ENCODE data around the gene ZBTB5. TPM values are rescaled to one million over a fixed set of nuclear protein-coding genes. Genes with fewer than 3 reads are reported as not detected.

ZBTB5 gene
- total RNA-seq, 2 experiments from 2014 or later, result 10.2 TPM

Other genes starting within 250 kb of the ZBTB5 start
- gene GRHPR, start 42.8 kb downstream of the ZBTB5 start, total RNA-seq, result 10 to 100 TPM; 72.8 to 75.6 TPM
- gene POLR1E, start 20.5 kb upstream of the ZBTB5 start, total RNA-seq, result 10 to 100 TPM; 60.7 to 62.9 TPM
- gene FBXO10, start 110.9 kb upstream of the ZBTB5 start, total RNA-seq, result 1 to 10 TPM; 1.0 to 1.1 TPM
- gene TOMM5, start 127.1 kb upstream of the ZBTB5 start, total RNA-seq, result 100 to 1,000 TPM; 136 to 140 TPM
- gene FRMPD1, start 185.5 kb upstream of the ZBTB5 start, total RNA-seq, result not detected